Stimulated activated CD4-positive, alpha-beta T cell treated with anti-CD3 and anti-CD28 coated beads, Interleukin-2, amount 100 ng/mL, for 4 hours (primary cell): ENCODE data around the gene MRGPRF.
"Not testable (repeated sequence)": the region's sequence is repeated elsewhere in the genome, so short reads cannot be mapped to it uniquely, and the experiment has no call there.

Source experiments
- DNase-seq: peaks from one replicate; pipeline ENCODE4 v3.0.0-alpha.2; 2020; ENCODE audit warnings: low read depth

The MRGPRF gene

GRCh38 chr11:69002570-69003231 lies 10.3 kb downstream of the MRGPRF start:
- DNase-seq: no peak

- no peak for DNase-seq
Measured at GRCh38 chr11:69002110-69002569, 10.9 kb downstream of the MRGPRF start.

GRCh38 chr11:69001243-69002081 lies 11.6 kb downstream of the MRGPRF start:
- no peak for DNase-seq

GRCh38 chr11:69000831-69001242 lies 12.2 kb downstream of the MRGPRF start:
- no peak for DNase-seq

GRCh38 chr11:69000391-69000790 lies 12.7 kb downstream of the MRGPRF start:
- no peak for DNase-seq

GRCh38 chr11:68999748-69000355 lies 13.2 kb downstream of the MRGPRF start:
- not testable (repeated sequence) for DNase-seq

GRCh38 chr11:68999093-68999747 lies 13.8 kb downstream of the MRGPRF start:
- DNase-seq: no peak

GRCh38 chr11:68998390-68998911 lies 14.6 kb downstream of the MRGPRF start:
- DNase-seq: no peak

- no peak for DNase-seq
Measured at GRCh38 chr11:68997995-68998348, 15.1 kb downstream of the MRGPRF start.

- DNase-seq: no peak
Measured at GRCh38 chr11:68997124-68997994, 15.7 kb downstream of the MRGPRF start.

GRCh38 chr11:68996376-68997123 lies 16.5 kb downstream of the MRGPRF start:
- DNase-seq: no peak

- no peak for DNase-seq
Measured at GRCh38 chr11:68994894-68995285, 18.2 kb downstream of the MRGPRF start.

GRCh38 chr11:68994161-68994893 lies 18.7 kb downstream of the MRGPRF start:
- no peak for DNase-seq

- no peak for DNase-seq
Measured at GRCh38 chr11:68993546-68993945, 19.5 kb downstream of the MRGPRF start.

GRCh38 chr11:68992743-68993255 lies 20.2 kb downstream of the MRGPRF start:
- no peak for DNase-seq

GRCh38 chr11:68990995-68991780 lies 21.9 kb downstream of the MRGPRF start:
- DNase-seq: no peak

GRCh38 chr11:68989936-68990606 lies 23.0 kb downstream of the MRGPRF start:
- no peak for DNase-seq

- DNase-seq: no peak
Measured at GRCh38 chr11:68988491-68988890, 24.6 kb downstream of the MRGPRF start.
